Esophagus squamous epithelium (tissue), 4 donors: Measurements from ENCODE around the gene POLDIP3.

ENCODE experiments used
- POLR2A ChIP-seq, 4 donors: fragments of 450-650 bp; IDR thresholded peaks; one replicate each; pipeline ENCODE4 v1.6.1; 2017; ENCODE audit warnings: antibody characterized with exemption in 4 of 4, mild to moderate bottlenecking in 4 of 4, moderate library complexity in 3 of 4
- TF ChIP-seq, protein P1 (sequence below), 6 experiments: fragments of 450-650 bp in 4 of 6; fragments of 200-600 bp in 2 of 6; sonication (generic) in 2 of 6; IDR thresholded peaks; one replicate each; pipeline ENCODE4 v1.5.1; 2016 to 2019; ENCODE audit warnings: antibody characterized with exemption in 6 of 6, mild to moderate bottlenecking in 4 of 6, moderate library complexity in 4 of 6

DNA sequence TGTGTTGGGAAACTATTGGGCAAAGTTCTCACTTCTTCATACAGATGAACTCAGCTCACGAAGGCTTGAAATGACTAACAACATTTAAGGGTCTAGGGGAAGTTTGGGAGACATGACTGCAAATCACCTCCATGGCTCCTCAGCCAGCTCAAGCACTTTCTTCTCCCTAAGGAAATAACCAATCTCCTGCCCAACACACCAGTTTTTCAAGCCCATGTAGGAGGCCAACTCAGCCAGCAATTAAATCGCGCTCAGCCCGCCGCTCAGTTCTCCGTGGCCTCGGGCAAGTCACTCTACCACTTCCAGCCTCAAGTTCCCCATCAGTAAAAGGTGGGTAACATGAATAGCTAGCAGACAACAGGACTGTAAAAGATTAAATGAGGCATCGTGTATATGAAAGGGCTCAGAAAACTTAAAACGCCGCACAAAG, 796 bp downstream of the POLDIP3 start:
- TF ChIP-seq, protein P1, sequence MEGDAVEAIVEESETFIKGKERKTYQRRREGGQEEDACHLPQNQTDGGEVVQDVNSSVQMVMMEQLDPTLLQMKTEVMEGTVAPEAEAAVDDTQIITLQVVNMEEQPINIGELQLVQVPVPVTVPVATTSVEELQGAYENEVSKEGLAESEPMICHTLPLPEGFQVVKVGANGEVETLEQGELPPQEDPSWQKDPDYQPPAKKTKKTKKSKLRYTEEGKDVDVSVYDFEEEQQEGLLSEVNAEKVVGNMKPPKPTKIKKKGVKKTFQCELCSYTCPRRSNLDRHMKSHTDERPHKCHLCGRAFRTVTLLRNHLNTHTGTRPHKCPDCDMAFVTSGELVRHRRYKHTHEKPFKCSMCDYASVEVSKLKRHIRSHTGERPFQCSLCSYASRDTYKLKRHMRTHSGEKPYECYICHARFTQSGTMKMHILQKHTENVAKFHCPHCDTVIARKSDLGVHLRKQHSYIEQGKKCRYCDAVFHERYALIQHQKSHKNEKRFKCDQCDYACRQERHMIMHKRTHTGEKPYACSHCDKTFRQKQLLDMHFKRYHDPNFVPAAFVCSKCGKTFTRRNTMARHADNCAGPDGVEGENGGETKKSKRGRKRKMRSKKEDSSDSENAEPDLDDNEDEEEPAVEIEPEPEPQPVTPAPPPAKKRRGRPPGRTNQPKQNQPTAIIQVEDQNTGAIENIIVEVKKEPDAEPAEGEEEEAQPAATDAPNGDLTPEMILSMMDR (IDR thresholded peaks at IDR 0.05) = no peak
- no peak for TF ChIP-seq POLR2A (IDR thresholded peaks at IDR 0.05)
